H1 (cell line): ENCODE measurements around the gene KLHL14. TPM values are rescaled to one million over a fixed set of nuclear protein-coding genes. Genes with fewer than 3 reads are reported as not detected.

Experiments used
- CTCF ChIA-PET: fragments of 300-600 bp; sonication (Branson Sonifier 250); formaldehyde crosslinking; loops from one replicate; lab custom pipeline; 2021; ENCODE audit not compliant: partially characterized antibody; lab: Charles Lee
- POLR2A ChIA-PET: fragments of 300-600 bp; sonication (Branson Sonifier 250); formaldehyde crosslinking; loops from one replicate; lab custom pipeline; 2021; ENCODE audit warnings: inconsistent platforms; ENCODE audit not compliant: partially characterized antibody; lab: Charles Lee
- DNase-seq, 2 experiments: peaks; one replicate each; pipeline versions ENCODE4 v3.0.0 to v3.0.0-alpha.2; 2010 to 2022; ENCODE audit warnings: low spot score in 2 of 2, low read depth in 1 of 2, mixed read lengths in 1 of 2
- FAIRE-seq: peaks from 2 replicates; lab custom pipeline; 2011; peaks lifted over from hg19 to GRCh38; lab: Jason Lieb, UNC
- H2AFZ ChIP-seq: 2 replicates; pipeline ENCODE4 v1.8.1; 2012; ENCODE audit warnings: low read length, inconsistent platforms
- H2AK5ac ChIP-seq: 2 replicates; pipeline ENCODE4 v1.6.1; 2013; ENCODE audit warnings: low read depth, low read length
- H2BK120ac ChIP-seq: replicated peaks from 2 replicates; pipeline ENCODE3; 2013; ENCODE audit warnings: low read depth, low read length, inconsistent platforms
- H2BK12ac ChIP-seq: 2 replicates; pipeline ENCODE4 v1.6.1; 2013; ENCODE audit warnings: low read depth, low read length
- H2BK15ac ChIP-seq: 2 replicates; pipeline ENCODE4 v1.6.1; 2013; ENCODE audit warnings: low read length
- H2BK20ac ChIP-seq: 2 replicates; pipeline ENCODE4 v1.6.1; 2013; ENCODE audit warnings: low read length
- H2BK5ac ChIP-seq: 2 replicates; pipeline ENCODE4 v1.6.1; 2013; ENCODE audit warnings: low read depth, low read length
- H3K14ac ChIP-seq: 2 replicates; pipeline ENCODE4 v1.6.1; 2013; ENCODE audit warnings: inconsistent platforms; ENCODE audit not compliant: insufficient read length
- H3K18ac ChIP-seq: 2 replicates; pipeline ENCODE4 v1.6.1; 2013; ENCODE audit warnings: low read length; ENCODE audit errors: extremely low read depth
- H3K23ac ChIP-seq: 2 replicates; pipeline ENCODE4 v1.6.1; 2013; ENCODE audit warnings: inconsistent platforms; ENCODE audit not compliant: insufficient read length
- H3K23me2 ChIP-seq: 2 replicates; pipeline ENCODE4 v1.6.1; 2013; ENCODE audit warnings: low read depth, low read length
- H3K27ac ChIP-seq: 2 replicates; pipeline ENCODE4 v1.6.1; 2011; ENCODE audit warnings: low read depth, low read length, inconsistent platforms
- H3K27me3 ChIP-seq, 4 experiments: replicated peaks in 1 of 4; 1 replicate in 1 of 4; 2 replicates in 3 of 4; pipeline versions ENCODE4 v1.6.1 to v1.8.1; 2011 to 2013; ENCODE audit warnings: low read length in 3 of 4, mild to moderate bottlenecking in 3 of 4, inconsistent platforms in 2 of 4, mixed read lengths in 2 of 4, moderate library complexity in 1 of 4; ENCODE audit not compliant: control insufficient read depth in 3 of 4, insufficient read depth in 3 of 4; ENCODE audit errors: extremely low read depth in 1 of 4
- H3K36me3 ChIP-seq, 4 experiments: 2 replicates each; pipeline versions ENCODE4 v1.6.1 to v1.8.1; 2011 to 2013; ENCODE audit warnings: mild to moderate bottlenecking in 4 of 4, low read length in 3 of 4, moderate library complexity in 2 of 4, control low read depth in 1 of 4, inconsistent platforms in 1 of 4; ENCODE audit not compliant: insufficient read depth in 4 of 4, control insufficient read depth in 2 of 4
- H3K4ac ChIP-seq: replicated peaks from 2 replicates; pipeline ENCODE3; 2013; ENCODE audit warnings: low read length, low read depth, mixed read lengths, inconsistent platforms; ENCODE audit not compliant: insufficient read length
- H3K4me1 ChIP-seq, 4 experiments: replicated peaks in 1 of 4; 1 replicate in 1 of 4; 2 replicates in 3 of 4; pipeline versions ENCODE4 v1.6.1 to v1.8.1; 2011 to 2013; ENCODE audit warnings: low read length in 3 of 4, inconsistent platforms in 2 of 4, mixed read lengths in 1 of 4; ENCODE audit not compliant: insufficient read depth in 4 of 4, control insufficient read depth in 3 of 4
- H3K4me2 ChIP-seq, 2 experiments: 2 replicates each; pipeline versions ENCODE4 v1.6.1 to v1.8.1; 2011 to 2013; ENCODE audit warnings: low read depth in 2 of 2, low read length in 2 of 2, control low read depth in 1 of 2, inconsistent platforms in 1 of 2, mild to moderate bottlenecking in 1 of 2; ENCODE audit not compliant: insufficient read depth in 1 of 2
- H3K4me3 ChIP-seq, 4 experiments: fragments of 200-600, 300-600 bp in 1 of 4; sonication (generic), shearing (Covaris generic), sonication (Bioruptor Twin) in 1 of 4; 2 replicates each; pipeline versions ENCODE4 v1.5.1 to v1.8.1; 2011 to 2016; ENCODE audit warnings: low read length in 4 of 4, low read depth in 3 of 4, control low read depth in 2 of 4, inconsistent platforms in 2 of 4, mild to moderate bottlenecking in 2 of 4, mixed read lengths in 1 of 4, moderate library complexity in 1 of 4; ENCODE audit not compliant: insufficient read depth in 2 of 4; ENCODE audit errors: extremely low read depth in 1 of 4
- H3K56ac ChIP-seq: replicated peaks from 2 replicates; pipeline ENCODE3; 2013; ENCODE audit warnings: low read depth, mild to moderate bottlenecking, mixed read lengths, low read length, inconsistent platforms; ENCODE audit not compliant: insufficient read length
- H3K79me1 ChIP-seq: 2 replicates; pipeline ENCODE4 v1.6.1; 2013; ENCODE audit warnings: low read depth, low read length, control low read depth
- H3K79me2 ChIP-seq, 2 experiments: 2 replicates each; pipeline versions ENCODE4 v1.6.1 to v1.8.1; 2012 to 2013; ENCODE audit warnings: low read length in 2 of 2, mild to moderate bottlenecking in 2 of 2, inconsistent platforms in 1 of 2; ENCODE audit not compliant: insufficient read depth in 2 of 2, control insufficient read depth in 1 of 2
- H3K9ac ChIP-seq, 4 experiments: replicated peaks in 1 of 4; 1 replicate in 1 of 4; 2 replicates in 3 of 4; pipeline versions ENCODE4 v1.6.1 to v1.8.1; 2011 to 2013; ENCODE audit warnings: low read depth in 3 of 4, low read length in 3 of 4, control low read depth in 2 of 4, mild to moderate bottlenecking in 2 of 4, moderate library complexity in 2 of 4, inconsistent platforms in 1 of 4; ENCODE audit errors: extremely low read depth in 1 of 4
- H3K9me3 ChIP-seq, 2 experiments: 2 replicates each; pipeline versions ENCODE4 v1.6.1 to v1.8.1; 2012 to 2013; ENCODE audit warnings: mild to moderate bottlenecking in 2 of 2, moderate library complexity in 2 of 2, control low read depth in 1 of 2, inconsistent platforms in 1 of 2, low read depth in 1 of 2, low read length in 1 of 2, mixed read lengths in 1 of 2; ENCODE audit not compliant: insufficient read depth in 2 of 2
- H4K20me1 ChIP-seq, 2 experiments: replicated peaks in 1 of 2; 2 replicates each; pipeline versions ENCODE3 to v1.8.1; 2011 to 2013; ENCODE audit warnings: inconsistent platforms in 2 of 2, low read length in 2 of 2, mild to moderate bottlenecking in 1 of 2; ENCODE audit not compliant: insufficient read depth in 2 of 2, control insufficient read depth in 1 of 2
- H4K5ac ChIP-seq: 2 replicates; pipeline ENCODE4 v1.6.1; 2013; ENCODE audit warnings: low read length, low read depth, mixed read lengths, inconsistent platforms; ENCODE audit not compliant: insufficient read length
- H4K8ac ChIP-seq: 2 replicates; pipeline ENCODE4 v1.8.0; 2013; ENCODE audit warnings: mild to moderate bottlenecking, moderate library complexity, low read length, inconsistent platforms; ENCODE audit not compliant: insufficient read depth; ENCODE audit errors: extremely low read depth
- H4K91ac ChIP-seq: replicated peaks from 2 replicates; pipeline ENCODE3; 2013; ENCODE audit warnings: low read length, mixed read lengths, inconsistent platforms; ENCODE audit not compliant: insufficient read length
- GABPA ChIP-seq: IDR thresholded peaks from 2 replicates; pipeline ENCODE4 v1.6.1; 2011; ENCODE audit warnings: mild to moderate bottlenecking, low read length, moderate library complexity, borderline replicate concordance; ENCODE audit not compliant: insufficient read depth
- TCF12 ChIP-seq: IDR thresholded peaks from 2 replicates; pipeline ENCODE4 v1.6.1; 2011; ENCODE audit warnings: low read depth, mild to moderate bottlenecking, low read length
- polyA plus RNA-seq, 7 experiments: library from polyadenylated mRNA; depleted of rRNA in 3 of 7; stranded (reverse) in 5 of 7; unstranded in 2 of 7; fragments of >200 nt in 5 of 7; fragments of 200-250 nt in 2 of 7; gene quantifications; 1 replicate in 5 of 7; 2 replicates in 1 of 7; 4 replicates in 1 of 7; pipeline versions ENCODE4 v1.2.1 to v1.2.3, GENCODE V29; 2011 to 2013; ENCODE audit warnings: missing spikeins in 2 of 7, mixed read lengths in 2 of 7
- total RNA-seq: library from RNA; stranded (reverse); fragmentation: NEBNext Ultra II Directional; extraction: Animal tissue kit (Norgen Biotek cat#: 25700); gene quantifications from 2 replicates; pipeline ENCODE4 v1.2.1, GENCODE V29; 2021

KLHL14 gene
- total and polyA plus RNA-seq, 2 of the 8 experiments (the other 6 are each of a cell fraction or from before 2014, with no cell fraction given), result 1.1 to 1.2 TPM

DNA sequence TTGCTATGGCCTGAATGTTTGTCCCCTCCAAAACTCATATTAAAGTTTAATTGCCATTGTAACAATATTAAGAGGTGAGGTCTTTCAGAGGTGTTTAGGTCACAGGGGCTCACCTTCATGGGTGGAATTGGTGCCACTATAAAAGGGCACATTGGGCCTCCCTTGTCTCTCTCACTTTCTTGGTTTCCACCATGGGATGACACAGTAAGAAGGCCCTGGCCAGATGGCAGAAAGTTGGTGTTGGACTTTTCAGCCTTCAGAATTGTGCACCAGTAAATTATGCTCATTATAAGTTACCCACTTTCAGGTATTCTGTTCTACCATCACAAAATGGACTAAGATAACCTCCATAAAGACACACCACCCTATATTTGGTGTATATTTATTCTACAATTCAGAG, 102.1 kb downstream of the KLHL14 start:
- H2BK12ac ChIP-seq, result no peak overlapping the region
- H3K56ac ChIP-seq, result no peak overlapping the region
- no peak overlapping the region for H3K4me3 ChIP-seq
- H3K4me1 ChIP-seq, result no peaks in the 10 kb centered on the region
- no peaks in the 10 kb centered on the region for H3K27me3 ChIP-seq
- no peak overlapping the region for H4K8ac ChIP-seq
- no peak overlapping the region for H4K5ac ChIP-seq
- no peaks in the 10 kb centered on the region for H4K20me1 ChIP-seq
- no peak overlapping the region for H3K4me2 ChIP-seq
- H2AFZ ChIP-seq, result no peak overlapping the region
- H2BK120ac ChIP-seq, result no peak overlapping the region
- no peak overlapping the region for H3K27ac ChIP-seq
- H3K23me2 ChIP-seq, result no peaks in the 10 kb centered on the region
- no peak overlapping the region for H3K9ac ChIP-seq
- FAIRE-seq (no peak), DNase-seq (no peak)
- no peak overlapping the region for H2AK5ac ChIP-seq
- H2BK5ac ChIP-seq, result no peak overlapping the region
- no peak overlapping the region for H3K18ac ChIP-seq
- no peak overlapping the region for H3K14ac ChIP-seq
- no peak overlapping the region for H3K4ac ChIP-seq
- H3K79me2 ChIP-seq, result no peaks in the 10 kb centered on the region
- POLR2A ChIA-PET, result no interaction called here
- H3K36me3 ChIP-seq, result peaks cover 0 to 2% (median 0%) of the 10 kb centered on the region in 4 experiments; a peak in 1 of 8 replicates
- no peak overlapping the region for H2BK20ac ChIP-seq
- H3K9me3 ChIP-seq, result no peaks in the 10 kb centered on the region
- no peaks in the 10 kb centered on the region for H3K79me1 ChIP-seq
- no peak overlapping the region for H2BK15ac ChIP-seq
- no peak overlapping the region for H4K91ac ChIP-seq
- H3K23ac ChIP-seq, result no peak overlapping the region
- CTCF ChIA-PET, result interaction anchor here (0.7 to 1.3 kb wide), 4 partner anchors 9 to 704 kb away, joined by 3 to 4 read pairs (median 3); no protein-coding TSS in a partner anchor
- no peak for TF ChIP-seq TCF12
- no peak for TF ChIP-seq GABPA
